T-cell (primary cell): Measurements from ENCODE around the gene PLVAP. TPM values are rescaled to one million over a fixed set of nuclear protein-coding genes. Genes with fewer than 3 reads are reported as not detected.

Experiments used
- ATAC-seq, 4 experiments: fragments of 200-7000 bp in 3 of 4; fragments of 150-1000 bp in 1 of 4; cut with Tn5 transposase; replicated peaks in 1 of 4; 1 replicate in 3 of 4; 2 replicates in 1 of 4; pipeline ENCODE4 v1.10.0; 2021; ENCODE audit warnings: moderate library complexity in 3 of 4, mild to moderate bottlenecking in 2 of 4, moderate number of reproducible peaks in 1 of 4
- CTCF ChIA-PET, 2 donors: fragments of 300-600 bp; sonication (Branson Sonifier 250); formaldehyde crosslinking; loops; one replicate each; lab custom pipeline; 2022; ENCODE audit warnings: antibody characterized with exemption in 2 of 2; lab: Charles Lee
- POLR2A ChIA-PET, 2 donors: fragments of 300-600 bp; sonication (Branson Sonifier 250); formaldehyde crosslinking; loops; one replicate each; lab custom pipeline; 2022; ENCODE audit warnings: antibody characterized with exemption in 2 of 2; lab: Charles Lee
- DNase-seq, 35 experiments: peaks; one replicate each; pipeline versions ENCODE4 v3.0.0 to v3.0.0-alpha.2; 2013 to 2023
- H3K27ac ChIP-seq: one replicate; pipeline ENCODE4 v1.5.1; 2013; ENCODE audit warnings: low read length
- H3K27me3 ChIP-seq, 2 experiments: replicated peaks in 1 of 2; 1 replicate in 1 of 2; 2 replicates in 1 of 2; pipeline versions ENCODE4 v1.6.1 to v1.7.0; 2013; ENCODE audit warnings: low read length in 1 of 2, mixed read lengths in 1 of 2; ENCODE audit not compliant: control insufficient read depth in 2 of 2, insufficient read depth in 2 of 2; ENCODE audit errors: extremely low read depth in 1 of 2
- H3K36me3 ChIP-seq, 2 donors: 1 replicate in 1 of 2; 2 replicates in 1 of 2; pipeline versions ENCODE4 v1.6.1 to v1.7.0; 2013; ENCODE audit warnings: low read length in 1 of 2; ENCODE audit not compliant: control insufficient read depth in 2 of 2, insufficient read depth in 1 of 2; ENCODE audit errors: extremely low read depth in 1 of 2
- H3K4me1 ChIP-seq, 2 experiments: 1 replicate in 1 of 2; 2 replicates in 1 of 2; pipeline versions ENCODE4 v1.6.1 to v1.7.0; 2013; ENCODE audit warnings: low read length in 2 of 2, mixed read lengths in 1 of 2; ENCODE audit not compliant: insufficient read depth in 2 of 2, control insufficient read depth in 1 of 2; ENCODE audit errors: extremely low read depth in 1 of 2
- H3K4me3 ChIP-seq, 2 donors: 1 replicate in 1 of 2; 2 replicates in 1 of 2; pipeline versions ENCODE4 v1.5.1 to v1.7.0; 2013; ENCODE audit warnings: mild to moderate bottlenecking in 2 of 2, low read length in 1 of 2, moderate library complexity in 1 of 2; ENCODE audit not compliant: control insufficient read depth in 1 of 2; ENCODE audit errors: extremely low read depth in 1 of 2
- H3K9me3 ChIP-seq: 2 replicates; pipeline ENCODE4 v1.7.0; 2013
- H3K27ac Mint-ChIP-seq, 2 donors: one replicate each; pipeline ENCODE4 v1.8.0; 2020 to 2021; ENCODE audit warnings: mild to moderate bottlenecking in 2 of 2, mixed read lengths in 2 of 2
- H3K27me3 Mint-ChIP-seq, 2 donors: one replicate each; pipeline ENCODE4 v1.8.0; 2021 to 2022; ENCODE audit warnings: mixed read lengths in 2 of 2
- H3K36me3 Mint-ChIP-seq: one replicate; pipeline ENCODE4 v1.8.0; 2021; ENCODE audit warnings: mixed read lengths
- H3K4me1 Mint-ChIP-seq, 3 donors: one replicate each; pipeline ENCODE4 v1.8.0; 2020 to 2022; ENCODE audit warnings: mixed read lengths in 3 of 3, mild to moderate bottlenecking in 1 of 3
- H3K4me3 Mint-ChIP-seq, 3 donors: one replicate each; pipeline ENCODE4 v1.8.0; 2020 to 2022; ENCODE audit warnings: mild to moderate bottlenecking in 3 of 3, mixed read lengths in 3 of 3, moderate library complexity in 3 of 3
- H3K9me3 Mint-ChIP-seq, 3 donors: one replicate each; pipeline ENCODE4 v1.8.0; 2020 to 2022; ENCODE audit warnings: mixed read lengths in 3 of 3
- WGBS: methylation state at CpG from one replicate; pipeline ENCODE4 v1.1.5; 2013; ENCODE audit warnings: missing lambda C conversion rate; ENCODE audit not compliant: insufficient coverage; 5-methylcytosine and 5-hydroxymethylcytosine counted together
- total RNA-seq, 35 experiments: library from RNA in 6 of 35; stranded (reverse) in 6 of 35; fragments of 120-200 nt in 1 of 35; gene quantifications; one replicate each; pipeline versions ENCODE4 v1.2.1 to v1.2.4 and lab custom pipeline; 2013 to 2026

PLVAP gene
- total RNA-seq, 5 donors from 2014 or later (not counting 1 experiment from before 2014, with no cell fraction given): 0.19 to 0.86 (median 0.48) TPM; not detected in 1

GRCh38 chr19:17303167-17303939 is 73.8 kb downstream of the PLVAP start, which contains the start of gene ABHD8:
TSS of gene ABHD8 (minus strand) at chr19:17303425. CDS start at chr19:17301616, 1,809 bp downstream.
- Mint-ChIP-seq H3K27me3 (no peaks in the 10 kb centered on the region), H3K36me3 (peaks cover 1% of the 10 kb centered on the region), H3K4me1 (peaks cover 30 to 45% (median 36%) of the 10 kb centered on the region in 3 donors), H3K9me3 (no peaks in the 10 kb centered on the region), H3K27ac (peak within 1 kb of the TSS; percentile 69 to 71), H3K4me3 (peak within 1 kb of the TSS; percentile 70 to 89 (median 80))
- peak within 1 kb of the TSS; percentile 62 to 72 for H3K4me3 ChIP-seq
- peaks cover 2 to 49% of the 10 kb centered on the region in 2 experiments for H3K4me1 ChIP-seq
- peak within 1 kb of the TSS; percentile 56 for H3K27ac ChIP-seq
- H3K27me3 ChIP-seq: no peaks in the 10 kb centered on the region
- H3K36me3 ChIP-seq: no peaks in the 10 kb centered on the region
- POLR2A ChIA-PET: interaction anchor here in 1 of 2 donors (1.0 kb wide), 1 partner anchor 10 kb away, joined by 4 read pairs; no protein-coding TSS in a partner anchor
- CTCF ChIA-PET: interaction anchor here in 1 of 2 donors (0.5 to 1.3 kb wide), 4 partner anchors 30 to 1240 kb away, joined by 3 read pairs; no protein-coding TSS in a partner anchor
- 2% methylated on average over 44 of the region's 52 CpGs for WGBS
- ATAC-seq (peak; percentile 75 to 78 (median 78)), DNase-seq (peak; percentile 82 to 95 (median 90))
- H3K9me3 ChIP-seq: no peaks in the 10 kb centered on the region

- H3K36me3 Mint-ChIP-seq: peaks cover 5% of the 10 kb centered on the region
- H3K9me3 ChIP-seq: no peaks in the 10 kb centered on the region
- POLR2A ChIA-PET: no interaction called here
- ATAC-seq (peak; percentile 3 to 9 (median 6)), DNase-seq (peak in 11 of 35 experiments; percentile 17 to 44 (median 28))
- no peaks in the 10 kb centered on the region for H3K9me3 Mint-ChIP-seq
- H3K27ac ChIP-seq: peak overlapping the region; percentile 53
- peak overlapping the region; percentile 70 to 80 (median 74) for H3K4me3 Mint-ChIP-seq
- peak overlapping the region; percentile 19 to 68 for H3K27ac Mint-ChIP-seq
- 23% methylated on average over 23 of the region's 29 CpGs for WGBS
- peak overlapping the region; percentile 62 to 72 for H3K4me3 ChIP-seq
- H3K4me1 Mint-ChIP-seq: peaks cover 23 to 40% (median 30%) of the 10 kb centered on the region in 3 donors
- H3K27me3 ChIP-seq: no peaks in the 10 kb centered on the region
- H3K27me3 Mint-ChIP-seq: no peaks in the 10 kb centered on the region
- H3K36me3 ChIP-seq: no peaks in the 10 kb centered on the region
- peaks cover 2 to 49% of the 10 kb centered on the region in 2 experiments for H3K4me1 ChIP-seq
- CTCF ChIA-PET: interaction anchor here in 1 of 2 donors (0.5 to 1.3 kb wide), 3 partner anchors 30 to 1239 kb away, joined by 3 read pairs; no protein-coding TSS in a partner anchor
Measured at GRCh38 chr19:17302391-17303166, 74.6 kb downstream of the PLVAP start.

Other genes with a start within 250 kb of the PLVAP start
- gene USE1, start 162.0 kb downstream of the PLVAP start, total RNA-seq: 10 to 100 TPM; 23.8 to 45.2 (median 38.6) TPM
- gene OCEL1, start 151.1 kb downstream of the PLVAP start, total RNA-seq: 10 to 100 TPM; 21.5 to 33.3 (median 23.0) TPM
- 1 to 10 TPM in 4 of 5 donors, under 1 TPM in 1; 0.55 to 6.4 (median 2.8) TPM for gene NR2F6, start 131.4 kb downstream of the PLVAP start, total RNA-seq
- gene USHBP1, start 112.6 kb downstream of the PLVAP start, total RNA-seq: under 1 TPM in 4 of 5 donors, not detected in 1; 0.10 to 0.61 (median 0.38) TPM
- 100 to 1,000 TPM in 3 of 5 donors, 10 to 100 TPM in 2; 76.7 to 130 (median 117) TPM for gene BABAM1, start 109.9 kb downstream of the PLVAP start, total RNA-seq
- gene ANKLE1, start 95.4 kb downstream of the PLVAP start, total RNA-seq: 1 to 10 TPM in 4 of 5 donors, under 1 TPM in 1; 0.93 to 6.5 (median 2.9) TPM
- gene ABHD8, start 73.9 kb downstream of the PLVAP start, total RNA-seq: 10 to 100 TPM in 3 of 5 donors, 1 to 10 TPM in 2; 5.3 to 12.4 (median 11.3) TPM
- 10 to 100 TPM; 37.6 to 87.0 (median 69.3) TPM for gene MRPL34, start 71.5 kb downstream of the PLVAP start, total RNA-seq
- 10 to 100 TPM; 37.3 to 51.7 (median 42.0) TPM for gene DDA1, start 67.8 kb downstream of the PLVAP start, total RNA-seq
- gene ANO8, start 42.5 kb downstream of the PLVAP start, total RNA-seq: 10 to 100 TPM; 18.3 to 27.4 (median 24.9) TPM
- gene GTPBP3, start 39.8 kb downstream of the PLVAP start, total RNA-seq: 10 to 100 TPM; 31.9 to 72.5 (median 65.7) TPM
- 1 to 10 TPM; 1.4 to 3.3 (median 2.6) TPM for gene CCDC194, start 16.9 kb upstream of the PLVAP start, total RNA-seq
- gene BST2, start 28.3 kb upstream of the PLVAP start, total RNA-seq: 10 to 100 TPM; 43.9 to 62.0 (median 52.2) TPM
- 10 to 100 TPM; 21.0 to 41.4 (median 35.3) TPM for gene MVB12A, start 42.7 kb upstream of the PLVAP start, total RNA-seq
- gene TMEM221, start 71.3 kb upstream of the PLVAP start, total RNA-seq: not detected
- not detected for gene NXNL1, start 83.6 kb upstream of the PLVAP start, total RNA-seq
- 10 to 100 TPM in 3 of 5 donors, 1 to 10 TPM in 2; 5.9 to 13.3 (median 10.5) TPM for gene SLC27A1, start 93.2 kb upstream of the PLVAP start, total RNA-seq
- gene PGLS, start 134.3 kb upstream of the PLVAP start, total RNA-seq: 100 to 1,000 TPM in 1 of 5 donors, 10 to 100 TPM in 4; 46.2 to 103 (median 77.5) TPM
- gene COLGALT1, start 178.3 kb upstream of the PLVAP start, total RNA-seq: 10 to 100 TPM; 43.0 to 78.1 (median 70.8) TPM